GM18858 (cell line): ENCODE measurements around the gene POLD2.

ENCODE experiments used
- ATAC-seq: cut with Tn5 transposase; IDR thresholded peaks from one replicate; pipeline ENCODE4 v1.9.1; 2021; ENCODE audit not compliant: unreplicated experiment

The POLD2 gene

GRCh38 chr7:44065431-44066110, 57.8 kb downstream of the POLD2 start, which contains the start of gene PGAM2:
Gene PGAM2, minus strand, starts transcription at chr7:44065567. Its CDS starts 38 bp downstream, at chr7:44065529.
- ATAC-seq = no peak

- no peak for ATAC-seq
These were observed 58.4 kb downstream of the POLD2 start for GRCh38 chr7:44064791-44065430.
